VCaP (cell line): ENCODE results near the gene TPM2.

Experiments used
- H3K27ac ChIP-seq: fragments of 450-650 bp; 2 replicates; pipeline ENCODE4 v1.5.1; 2017
- TF ChIP-seq, protein P1 (sequence below): fragments of 450-650 bp; conservative IDR thresholded peaks from 2 replicates; pipeline ENCODE4 v1.5.1; 2017; ENCODE audit warnings: mild to moderate bottlenecking, moderate library complexity

Gene TPM2

DNA sequence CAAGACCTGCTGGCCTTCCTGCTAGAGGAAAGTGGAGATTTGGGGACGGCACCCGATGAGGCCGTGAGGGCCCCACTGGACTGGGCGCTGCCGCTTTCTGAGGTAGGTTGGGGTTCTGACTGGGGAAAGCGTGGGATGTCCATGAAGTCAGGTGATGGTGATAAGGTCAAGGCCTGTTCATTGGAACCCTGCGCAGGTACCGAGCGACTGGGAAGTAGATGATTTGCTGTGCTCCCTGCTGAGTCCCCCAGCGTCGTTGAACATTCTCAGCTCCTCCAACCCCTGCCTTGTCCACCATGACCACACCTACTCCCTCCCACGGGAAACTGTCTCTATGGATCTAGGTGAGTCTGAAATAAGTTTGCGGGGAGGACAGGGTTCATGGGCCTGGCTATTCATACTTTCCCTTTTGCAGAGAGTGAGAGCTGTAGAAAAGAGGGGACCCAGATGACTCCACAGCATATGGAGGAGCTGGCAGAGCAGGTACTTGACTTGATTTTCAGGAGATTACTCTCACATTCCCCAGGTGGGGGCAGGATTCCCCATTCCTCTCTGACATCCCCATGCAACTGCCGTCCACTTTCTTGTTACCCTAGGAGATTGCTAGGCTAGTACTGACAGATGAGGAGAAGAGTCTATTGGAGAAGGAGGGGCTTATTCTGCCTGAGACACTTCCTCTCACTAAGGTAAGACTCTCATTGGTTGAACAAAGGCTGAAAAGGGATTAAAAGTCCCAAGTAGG is 43.2 kb upstream of the TPM2 start:
- H3K27ac ChIP-seq = peak overlapping the region; percentile 96

DNA sequence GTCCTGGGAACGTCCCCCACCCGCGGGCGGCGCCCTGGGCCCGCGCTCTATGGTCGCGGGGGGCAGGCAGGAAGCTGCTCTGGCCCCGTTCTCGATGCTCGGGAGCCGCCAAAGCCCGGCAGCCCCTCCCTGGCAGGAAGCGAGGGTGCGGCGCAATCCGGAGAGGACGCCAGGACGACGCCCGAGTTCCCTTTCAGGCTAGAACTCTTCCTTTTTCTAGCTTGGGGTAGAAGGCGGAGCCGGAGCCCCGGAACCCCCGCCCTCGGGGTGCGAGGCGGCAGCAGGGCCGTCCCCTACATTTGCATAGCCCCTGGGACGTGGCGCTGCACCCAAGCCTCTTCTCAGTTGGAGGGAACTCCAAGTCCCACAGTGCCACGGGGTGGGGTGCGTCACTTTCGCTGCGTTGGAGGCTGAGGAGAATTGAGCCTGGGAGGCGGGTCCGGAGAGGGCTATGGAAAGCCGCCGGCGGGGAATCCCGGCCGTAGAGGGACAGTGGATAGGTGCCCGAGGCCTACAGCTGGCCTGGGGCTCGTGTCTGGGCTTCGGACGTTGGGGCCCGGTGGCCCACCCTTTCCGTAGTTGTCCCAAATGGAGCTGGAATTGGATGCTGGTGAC is 42.6 kb upstream of the TPM2 start, which contains the start of the genes CREB3 and TLN1:
Gene CREB3, plus strand, starts transcription at position 482 of the 615 bp plus-strand sequence. Its CDS starts 107 bp downstream, at position 589.
Gene TLN1, minus strand, starts transcription at position 11 of the 615 bp plus-strand sequence. CDS start 6,501 bp downstream, outside the sequence.
- peak within 1 kb of the TSS; percentile 96 for H3K27ac ChIP-seq
- TF ChIP-seq, protein P1, sequence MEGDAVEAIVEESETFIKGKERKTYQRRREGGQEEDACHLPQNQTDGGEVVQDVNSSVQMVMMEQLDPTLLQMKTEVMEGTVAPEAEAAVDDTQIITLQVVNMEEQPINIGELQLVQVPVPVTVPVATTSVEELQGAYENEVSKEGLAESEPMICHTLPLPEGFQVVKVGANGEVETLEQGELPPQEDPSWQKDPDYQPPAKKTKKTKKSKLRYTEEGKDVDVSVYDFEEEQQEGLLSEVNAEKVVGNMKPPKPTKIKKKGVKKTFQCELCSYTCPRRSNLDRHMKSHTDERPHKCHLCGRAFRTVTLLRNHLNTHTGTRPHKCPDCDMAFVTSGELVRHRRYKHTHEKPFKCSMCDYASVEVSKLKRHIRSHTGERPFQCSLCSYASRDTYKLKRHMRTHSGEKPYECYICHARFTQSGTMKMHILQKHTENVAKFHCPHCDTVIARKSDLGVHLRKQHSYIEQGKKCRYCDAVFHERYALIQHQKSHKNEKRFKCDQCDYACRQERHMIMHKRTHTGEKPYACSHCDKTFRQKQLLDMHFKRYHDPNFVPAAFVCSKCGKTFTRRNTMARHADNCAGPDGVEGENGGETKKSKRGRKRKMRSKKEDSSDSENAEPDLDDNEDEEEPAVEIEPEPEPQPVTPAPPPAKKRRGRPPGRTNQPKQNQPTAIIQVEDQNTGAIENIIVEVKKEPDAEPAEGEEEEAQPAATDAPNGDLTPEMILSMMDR = peak; percentile 51

More for the DNA sequence above, 43.2 kb upstream of the TPM2 start:
- TF ChIP-seq, protein P1 = peak; percentile 48

DNA sequence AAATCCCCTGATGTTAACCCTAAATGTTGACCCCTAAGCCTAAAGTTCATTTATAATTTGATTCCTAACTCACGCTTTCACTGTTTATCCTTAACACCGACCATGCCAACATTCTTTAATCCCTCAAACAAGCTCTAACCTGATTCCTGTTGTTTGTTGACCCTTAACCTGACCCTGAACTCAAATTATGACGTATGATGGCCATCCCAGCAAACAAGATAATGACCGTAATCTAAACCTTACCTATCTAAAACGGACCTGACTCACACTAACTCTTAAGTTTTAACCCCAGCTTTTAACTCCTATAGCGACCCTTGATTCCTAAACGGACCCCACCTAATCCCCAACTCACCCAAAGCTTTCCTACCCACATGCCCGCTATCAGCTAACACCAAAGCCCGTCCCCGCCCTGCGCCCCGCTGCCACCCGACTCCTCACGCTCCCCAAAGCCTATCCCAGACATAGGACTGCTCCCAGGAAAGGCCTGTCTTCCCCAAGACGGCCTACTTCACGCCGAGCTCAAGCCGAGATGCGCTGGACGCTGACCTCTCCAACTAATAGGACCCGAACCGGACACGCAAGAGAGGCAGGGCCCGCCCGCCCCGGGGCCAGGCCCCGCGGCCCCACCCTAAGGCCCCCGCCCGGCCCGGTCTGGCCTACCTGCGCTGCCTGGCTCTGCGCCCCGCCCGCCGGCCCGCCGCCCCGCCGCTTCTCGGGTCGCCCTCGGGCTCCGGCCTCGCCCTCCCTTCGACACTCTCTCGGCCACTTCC is 41.9 kb upstream of the TPM2 start:
- H3K27ac ChIP-seq = peak overlapping the region; percentile 96
- TF ChIP-seq, protein P1 = no peak

DNA sequence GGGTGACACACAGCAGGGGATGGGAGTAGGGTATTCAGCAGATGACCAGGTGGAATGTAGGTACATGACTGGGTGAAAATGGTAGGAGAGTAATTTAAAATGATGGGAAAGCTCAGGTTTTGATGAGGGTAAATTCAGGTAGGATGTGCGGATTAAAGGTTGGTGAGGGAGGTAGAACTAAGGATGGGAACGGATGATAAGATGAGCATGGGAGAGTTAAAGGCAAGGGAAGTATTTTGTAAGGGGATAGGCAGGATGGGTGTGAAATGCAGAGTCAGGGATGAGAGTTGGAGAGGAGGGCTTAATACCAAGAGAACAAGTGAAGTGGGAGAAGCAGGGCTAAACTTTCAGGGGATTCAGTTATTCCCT is 40.7 kb upstream of the TPM2 start:
- TF ChIP-seq, protein P1 = no peak

DNA sequence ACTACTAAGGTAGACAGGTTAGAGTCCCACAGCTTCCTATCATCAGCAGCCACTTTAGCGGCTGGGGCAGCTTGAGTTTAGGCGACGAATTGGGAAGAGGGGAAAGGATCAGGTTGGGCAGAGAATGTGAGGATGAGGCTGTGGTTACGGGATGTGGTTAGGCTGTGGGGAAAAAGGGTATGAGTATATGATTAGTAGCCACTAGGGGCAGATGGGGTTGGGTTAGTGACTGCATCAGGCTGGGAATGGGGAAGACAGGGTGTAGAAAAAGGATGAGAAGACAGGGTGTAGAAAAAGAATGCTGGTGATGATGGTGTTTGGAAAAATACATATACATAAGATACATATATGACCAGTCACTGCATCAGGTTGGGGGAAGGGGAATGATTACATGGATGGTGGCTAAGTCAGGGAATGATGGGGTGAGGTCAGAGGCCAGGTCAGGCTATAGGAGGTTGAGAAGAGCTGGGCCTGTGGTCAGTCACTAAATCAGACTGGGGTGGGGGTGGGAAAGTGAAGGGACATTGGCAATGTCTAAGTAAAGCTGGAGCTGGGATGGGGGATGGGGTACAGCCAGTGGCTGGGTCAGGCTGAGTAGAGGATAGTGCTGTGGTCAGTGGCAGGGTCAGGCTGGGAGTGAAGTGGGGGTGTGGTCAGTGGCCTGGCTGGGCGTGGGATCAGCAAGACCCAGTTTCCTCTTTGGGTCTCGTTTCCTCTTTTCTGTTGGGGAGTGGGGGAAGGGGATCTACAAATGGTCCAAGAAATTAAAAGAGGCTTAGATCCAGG is 40.2 kb upstream of the TPM2 start:
- no peak overlapping the region; the same call in 1 of the 2 replicates for H3K27ac ChIP-seq

More for the DNA sequence above, 40.7 kb upstream of the TPM2 start:
- peak overlapping the region; percentile 96; the same call in 1 of the 2 replicates for H3K27ac ChIP-seq

DNA sequence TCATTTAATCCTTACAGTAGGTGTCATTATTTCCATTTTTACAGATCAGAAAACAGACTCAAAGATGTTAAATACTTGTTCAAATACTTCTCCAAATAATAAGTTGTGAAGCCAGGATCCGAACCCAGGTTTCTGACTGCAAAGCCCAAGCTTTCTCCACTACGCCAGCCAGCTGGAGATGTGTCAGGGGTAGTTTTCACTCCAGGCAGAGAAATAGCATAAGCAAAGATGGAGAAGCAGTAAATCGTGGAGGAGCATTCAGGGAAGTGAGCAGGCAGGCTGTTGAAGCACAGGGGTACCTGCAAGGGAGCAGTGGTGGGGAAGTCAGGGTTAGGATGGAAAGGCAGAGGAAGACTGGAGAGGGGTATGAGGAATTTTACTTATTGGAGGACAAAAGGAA is 39.4 kb upstream of the TPM2 start:
- TF ChIP-seq, protein P1 = no peak
- no peak overlapping the region for H3K27ac ChIP-seq

More for the DNA sequence above, 40.2 kb upstream of the TPM2 start:
- TF ChIP-seq, protein P1 = peak; percentile 73
